Lower leg skin (tissue), 4 donors: ENCODE measurements around the gene COL1A2. TPM values are rescaled to one million over a fixed set of nuclear protein-coding genes. Genes with fewer than 3 reads are reported as not detected.
A peak's percentile ranks its signal among the peaks of the same experiment; 100 is the strongest.

Experiments used
- DNase-seq, 2 donors: peaks; one replicate each; pipeline ENCODE4 v3.0.0-alpha.2; 2019; ENCODE audit warnings: low spot score in 2 of 2
- H3K4me3 ChIP-seq: fragments of 200-600 bp; sonication (generic); 2 replicates; pipeline ENCODE4 v1.5.1; 2017; ENCODE audit warnings: mild to moderate bottlenecking, low read depth; ENCODE audit not compliant: poor library complexity, severe bottlenecking
- POLR2A ChIP-seq, 2 donors: fragments of 450-650 bp; IDR thresholded peaks; one replicate each; pipeline ENCODE4 v1.6.1; 2016 to 2017; ENCODE audit warnings: antibody characterized with exemption in 2 of 2, mild to moderate bottlenecking in 1 of 2, moderate library complexity in 1 of 2
- WGBS, 2 donors: methylation state at CpG; one replicate each; pipeline ENCODE4 v1.1.5; 2018; 5-methylcytosine and 5-hydroxymethylcytosine counted together
- intact Hi-C: fragments of 100-400 bp; cut with DNase I; formaldehyde crosslinking; loops from one replicate; pipeline ENCODE4 v1.15.0; 2023; ENCODE audit warnings: low total_unique reads
- total RNA-seq, 4 donors: library from RNA; depleted of rRNA; stranded (reverse); fragments of >200 nt; gene quantifications; one replicate each; pipeline ENCODE4 v1.1.0, GENCODE V29; 2016
- TF ChIP-seq, protein P1 (sequence below), 3 donors: fragments of 450-650 bp; IDR thresholded peaks; one replicate each; pipeline ENCODE4 v1.5.1; 2016; ENCODE audit warnings: antibody characterized with exemption in 3 of 3, mild to moderate bottlenecking in 3 of 3, moderate library complexity in 2 of 3

Gene COL1A2
- 100 to 1,000 TPM in 1 of 4 donors, 10 to 100 TPM in 3; 25.7 to 263 (median 33.6) TPM for total RNA-seq

DNA sequence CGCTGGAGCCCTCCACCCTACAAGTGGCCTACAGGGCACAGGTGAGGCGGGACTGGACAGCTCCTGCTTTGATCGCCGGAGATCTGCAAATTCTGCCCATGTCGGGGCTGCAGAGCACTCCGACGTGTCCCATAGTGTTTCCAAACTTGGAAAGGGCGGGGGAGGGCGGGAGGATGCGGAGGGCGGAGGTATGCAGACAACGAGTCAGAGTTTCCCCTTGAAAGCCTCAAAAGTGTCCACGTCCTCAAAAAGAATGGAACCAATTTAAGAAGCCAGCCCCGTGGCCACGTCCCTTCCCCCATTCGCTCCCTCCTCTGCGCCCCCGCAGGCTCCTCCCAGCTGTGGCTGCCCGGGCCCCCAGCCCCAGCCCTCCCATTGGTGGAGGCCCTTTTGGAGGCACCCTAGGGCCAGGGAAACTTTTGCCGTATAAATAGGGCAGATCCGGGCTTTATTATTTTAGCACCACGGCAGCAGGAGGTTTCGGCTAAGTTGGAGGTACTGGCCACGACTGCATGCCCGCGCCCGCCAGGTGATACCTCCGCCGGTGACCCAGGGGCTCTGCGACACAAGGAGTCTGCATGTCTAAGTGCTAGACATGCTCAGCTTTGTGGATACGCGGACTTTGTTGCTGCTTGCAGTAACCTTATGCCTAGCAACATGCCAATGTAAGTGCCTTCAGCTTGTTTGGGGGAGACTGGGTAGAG lies at the start of gene COL1A2:
COL1A2 (plus strand) TSS at position 459 of the 704 bp plus-strand sequence; CDS start at position 596, 137 bp downstream.
- TF ChIP-seq, protein P1, sequence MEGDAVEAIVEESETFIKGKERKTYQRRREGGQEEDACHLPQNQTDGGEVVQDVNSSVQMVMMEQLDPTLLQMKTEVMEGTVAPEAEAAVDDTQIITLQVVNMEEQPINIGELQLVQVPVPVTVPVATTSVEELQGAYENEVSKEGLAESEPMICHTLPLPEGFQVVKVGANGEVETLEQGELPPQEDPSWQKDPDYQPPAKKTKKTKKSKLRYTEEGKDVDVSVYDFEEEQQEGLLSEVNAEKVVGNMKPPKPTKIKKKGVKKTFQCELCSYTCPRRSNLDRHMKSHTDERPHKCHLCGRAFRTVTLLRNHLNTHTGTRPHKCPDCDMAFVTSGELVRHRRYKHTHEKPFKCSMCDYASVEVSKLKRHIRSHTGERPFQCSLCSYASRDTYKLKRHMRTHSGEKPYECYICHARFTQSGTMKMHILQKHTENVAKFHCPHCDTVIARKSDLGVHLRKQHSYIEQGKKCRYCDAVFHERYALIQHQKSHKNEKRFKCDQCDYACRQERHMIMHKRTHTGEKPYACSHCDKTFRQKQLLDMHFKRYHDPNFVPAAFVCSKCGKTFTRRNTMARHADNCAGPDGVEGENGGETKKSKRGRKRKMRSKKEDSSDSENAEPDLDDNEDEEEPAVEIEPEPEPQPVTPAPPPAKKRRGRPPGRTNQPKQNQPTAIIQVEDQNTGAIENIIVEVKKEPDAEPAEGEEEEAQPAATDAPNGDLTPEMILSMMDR (IDR thresholded peaks at IDR 0.05), result no peak
- TF ChIP-seq POLR2A (IDR thresholded peaks at IDR 0.05), result no peak
- WGBS, 2 donors, result 2 to 3% methylated on average over 29 to 32 of the region's 32 CpGs
- DNase-seq, result peak; percentile 82 to 94
- H3K4me3 ChIP-seq, result peak within 1 kb of the TSS; percentile 57
- intact Hi-C loops, result no loop called here

DNA sequence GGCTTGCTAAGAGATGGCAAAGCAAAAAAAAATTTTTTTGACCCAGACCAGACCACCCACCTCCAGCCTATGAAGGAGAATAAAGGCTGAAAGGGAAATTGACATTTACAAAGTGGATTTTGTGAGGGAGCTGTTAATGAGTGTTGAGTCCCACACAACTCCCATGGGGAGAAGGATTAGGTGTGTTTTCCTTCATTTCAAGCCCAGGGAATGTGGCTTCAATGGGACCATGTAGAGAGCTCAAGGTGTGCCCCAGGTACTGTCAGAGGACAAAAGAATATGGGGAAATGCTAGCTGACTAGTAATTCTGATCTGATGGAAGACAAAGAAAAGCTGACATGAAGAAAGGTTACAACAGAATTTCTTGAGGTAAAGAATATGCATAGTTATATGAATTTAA lies 48.8 kb upstream of the COL1A2 start:
- intact Hi-C loops, result no loop called here
- DNase-seq, result no peak
- H3K4me3 ChIP-seq, result no peak overlapping the region
- TF ChIP-seq, protein P1 (IDR thresholded peaks at IDR 0.05), result no peak

DNA sequence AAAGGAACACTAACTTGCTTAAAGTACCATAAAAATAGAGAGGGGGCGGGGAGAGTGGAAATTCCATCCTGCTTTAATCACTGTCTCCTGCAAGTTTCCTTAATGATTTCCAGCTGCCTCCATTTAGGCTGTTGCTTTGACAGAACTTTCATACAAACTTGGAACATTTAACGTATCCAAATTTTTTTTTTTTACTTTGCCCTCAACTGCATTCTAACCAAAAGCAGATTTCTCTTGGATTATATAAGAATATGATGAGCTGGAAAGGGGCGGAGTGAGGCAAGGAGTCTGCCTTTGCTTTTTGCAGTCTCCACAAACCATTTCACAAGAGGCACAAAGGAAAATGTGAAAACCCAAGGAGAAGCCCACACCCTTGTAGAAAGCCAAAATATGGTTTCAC lies 46.6 kb upstream of the COL1A2 start:
- 44 to 45% methylated on average over 3 of the region's 3 CpGs for WGBS, 2 donors
- peak; percentile 57 to 84 for DNase-seq
- H3K4me3 ChIP-seq, result no peak overlapping the region
- TF ChIP-seq POLR2A (IDR thresholded peaks at IDR 0.05), result no peak
- TF ChIP-seq, protein P1 (IDR thresholded peaks at IDR 0.05), result no peak
- intact Hi-C loops, result no loop called here

DNA sequence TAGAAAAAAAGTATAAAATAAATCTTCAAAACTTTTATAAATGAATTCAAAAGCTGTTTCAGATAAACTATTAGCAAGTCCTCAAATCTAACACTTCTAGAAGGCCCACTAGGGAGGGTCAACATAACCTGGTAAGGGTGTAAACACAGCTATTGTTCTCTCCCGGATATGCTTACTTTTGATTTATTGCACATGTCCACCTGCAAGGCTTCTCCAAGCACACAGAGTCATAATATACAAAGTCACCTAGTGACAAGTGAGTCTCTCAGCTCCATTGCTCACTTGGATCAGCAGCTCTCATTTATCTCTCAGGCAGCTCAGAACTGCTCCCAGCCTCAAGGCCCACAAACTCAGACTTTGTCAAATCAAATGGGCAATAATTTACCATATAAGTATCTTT lies 44.0 kb upstream of the COL1A2 start:
- intact Hi-C loops, result no loop called here
- 62% methylated on average over 1 of the region's 1 CpG for WGBS, 2 donors
- H3K4me3 ChIP-seq, result no peak overlapping the region
- DNase-seq, result no peak
- no peak for TF ChIP-seq POLR2A (IDR thresholded peaks at IDR 0.05)

DNA sequence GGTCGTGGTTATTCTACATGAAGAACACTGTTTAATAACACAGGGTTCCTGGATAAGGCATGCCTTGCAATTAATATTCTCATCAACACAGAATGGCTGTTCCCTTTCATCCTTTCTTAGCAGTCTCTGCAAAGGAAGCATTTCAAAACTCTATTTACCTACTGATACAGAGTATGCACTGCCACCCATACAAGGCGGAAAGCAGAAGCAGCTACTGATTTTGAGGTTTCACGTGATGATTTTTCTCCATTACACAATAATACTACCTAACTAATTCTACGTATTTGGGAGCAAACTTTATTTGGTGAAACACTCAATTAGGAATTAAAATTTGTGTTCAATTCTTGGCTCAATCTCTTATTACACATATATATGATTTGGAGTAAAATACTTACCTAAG lies 43.0 kb upstream of the COL1A2 start:
- intact Hi-C loops, result no loop called here
- TF ChIP-seq, protein P1 (IDR thresholded peaks at IDR 0.05), result no peak
- TF ChIP-seq POLR2A (IDR thresholded peaks at IDR 0.05), result no peak
- WGBS, 2 donors, result 72 to 77% methylated on average over 4 of the region's 4 CpGs
- no peak overlapping the region for H3K4me3 ChIP-seq
- no peak for DNase-seq

DNA sequence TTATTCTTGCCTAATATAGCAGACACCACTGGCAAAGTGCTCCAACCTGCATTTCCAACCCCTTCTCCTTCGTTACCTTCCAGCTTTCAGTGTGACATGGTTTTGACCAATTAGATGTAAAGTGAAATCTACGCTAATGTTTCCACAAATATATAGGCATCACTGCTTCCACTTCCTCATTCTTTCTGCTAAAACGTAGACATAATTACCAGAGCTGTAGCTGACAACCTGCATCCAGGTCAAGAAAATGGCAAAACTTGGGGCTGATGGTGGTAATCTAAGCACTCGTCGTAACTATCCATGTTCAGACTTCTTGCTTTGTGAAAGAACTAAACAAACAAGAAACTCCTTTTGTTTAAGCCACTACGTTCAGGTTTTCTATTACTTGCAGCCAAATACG lies 41.8 kb upstream of the COL1A2 start:
- no peak for DNase-seq
- intact Hi-C loops, result no loop called here
- no peak overlapping the region for H3K4me3 ChIP-seq
- TF ChIP-seq POLR2A (IDR thresholded peaks at IDR 0.05), result no peak
- 49 to 51% methylated on average over 7 of the region's 7 CpGs for whole genome bisulfite sequencing, 2 donors

DNA sequence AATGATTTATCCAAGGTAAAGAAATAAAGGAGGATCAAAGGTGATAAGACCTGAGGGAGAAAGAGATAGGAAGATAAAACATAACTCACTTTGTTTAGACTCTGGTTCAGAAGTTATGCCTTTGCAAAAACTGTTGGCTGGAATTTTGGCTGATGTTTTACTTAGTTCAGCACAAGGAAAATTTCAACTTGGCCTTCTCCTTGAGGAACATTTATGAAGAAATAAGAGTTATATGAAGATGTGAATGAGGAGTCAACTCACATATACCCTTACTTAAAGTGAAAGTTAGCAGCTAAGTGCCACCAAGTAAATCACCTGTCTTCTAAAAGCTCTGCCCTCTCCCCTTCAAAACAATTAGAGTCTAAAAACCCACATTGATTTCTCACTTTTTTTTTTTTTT lies 39.7 kb upstream of the COL1A2 start:
- intact Hi-C loops, result no loop called here
- DNase-seq, result no peak
- H3K4me3 ChIP-seq, result no peak overlapping the region
- TF ChIP-seq, protein P1 (IDR thresholded peaks at IDR 0.05), result no peak
- TF ChIP-seq POLR2A (IDR thresholded peaks at IDR 0.05), result no peak
